ENCODE measurements around the gene ARMS2.

Gene ARMS2

GRCh38 chr10:122450353-122450990 lies 4.0 kb upstream of the ARMS2 start:
- DNase-seq (ENCODE audit: low spot score) = no peak

DNA sequence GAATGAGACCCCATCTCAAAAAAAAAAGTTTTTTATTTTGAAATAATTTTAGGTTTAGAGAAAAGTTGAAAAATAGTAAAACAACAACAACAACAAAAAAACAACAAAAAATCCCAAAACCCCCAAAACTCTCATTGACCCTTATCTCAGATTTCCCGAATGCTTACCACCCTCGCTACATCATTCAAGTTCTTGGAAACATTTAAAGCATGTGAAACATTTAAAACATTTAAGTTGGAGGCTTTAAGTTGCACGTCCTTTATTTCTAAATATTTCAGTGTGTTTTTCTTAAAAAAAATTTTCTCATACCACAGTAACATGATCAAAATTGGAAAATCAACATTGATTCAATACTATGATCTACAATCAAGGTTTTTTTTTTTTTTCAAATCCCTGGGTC lies 382 bp upstream of the ARMS2 start:
- no peak for DNase-seq (ENCODE audit: low spot score)

- no peak for DNase-seq (ENCODE audit: low spot score)
Measured at GRCh38 chr10:122455376-122456079, 1.1 kb downstream of the ARMS2 start.

- DNase-seq (ENCODE audit: low spot score) = no peak
Measured at GRCh38 chr10:122457934-122458333, 3.5 kb downstream of the ARMS2 start.

DNA sequence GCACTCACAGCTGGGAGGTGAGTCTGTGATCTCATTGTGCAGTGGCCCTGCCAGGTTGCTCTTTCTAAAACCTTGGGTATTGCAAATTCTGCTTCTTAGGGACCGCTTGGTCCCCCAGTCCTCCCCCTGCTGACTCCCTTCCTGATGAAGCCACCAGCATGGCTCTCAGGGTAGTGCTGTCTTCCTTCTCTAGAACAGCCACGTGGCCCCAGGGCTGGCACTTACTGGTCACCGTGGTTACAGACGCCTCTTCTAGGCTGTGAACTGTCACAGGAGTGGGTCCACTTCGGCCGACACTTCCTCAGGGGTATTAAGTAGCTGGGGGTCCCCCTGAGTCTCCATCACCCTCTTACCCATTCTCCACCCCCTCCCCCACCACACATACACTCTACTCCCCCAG lies 4.2 kb downstream of the ARMS2 start:
- no peak for DNase-seq (ENCODE audit: low spot score)

DNA sequence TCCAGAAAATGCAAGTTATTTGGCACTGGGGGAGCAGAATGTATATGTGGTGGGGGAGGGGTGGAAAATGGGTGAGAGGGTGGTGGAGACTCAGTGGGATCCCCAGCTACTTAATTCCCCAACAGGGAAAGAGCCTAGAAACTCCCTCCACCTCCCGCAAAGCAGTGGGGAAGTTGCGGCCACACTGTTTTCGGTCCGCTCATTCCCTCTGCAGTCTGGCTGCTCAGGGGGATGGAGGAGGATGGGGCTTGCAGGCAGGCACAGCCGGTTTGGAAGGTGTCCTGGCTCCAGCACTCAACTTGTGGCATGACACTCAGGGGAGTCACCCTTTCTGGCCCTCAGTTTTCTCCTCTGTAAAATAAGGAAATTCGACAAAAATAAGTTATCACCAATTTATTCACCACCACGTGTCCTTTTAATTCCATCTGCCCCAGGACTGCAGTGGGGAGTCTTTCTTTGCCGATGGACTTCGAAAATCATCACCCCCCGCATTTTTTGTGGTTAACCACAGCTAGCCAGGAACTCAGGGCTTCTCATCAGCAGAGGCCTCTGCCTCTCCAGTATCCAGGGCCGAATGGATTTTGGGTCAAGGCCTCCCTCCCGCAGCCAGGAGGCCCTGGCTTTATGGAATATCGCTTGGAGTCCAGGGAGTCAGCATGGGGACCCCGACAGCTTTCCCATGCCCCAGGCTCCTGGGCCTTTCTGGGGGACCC lies 5.3 kb downstream of the ARMS2 start:
- no peak for DNase-seq (ENCODE audit: low spot score)

DNA sequence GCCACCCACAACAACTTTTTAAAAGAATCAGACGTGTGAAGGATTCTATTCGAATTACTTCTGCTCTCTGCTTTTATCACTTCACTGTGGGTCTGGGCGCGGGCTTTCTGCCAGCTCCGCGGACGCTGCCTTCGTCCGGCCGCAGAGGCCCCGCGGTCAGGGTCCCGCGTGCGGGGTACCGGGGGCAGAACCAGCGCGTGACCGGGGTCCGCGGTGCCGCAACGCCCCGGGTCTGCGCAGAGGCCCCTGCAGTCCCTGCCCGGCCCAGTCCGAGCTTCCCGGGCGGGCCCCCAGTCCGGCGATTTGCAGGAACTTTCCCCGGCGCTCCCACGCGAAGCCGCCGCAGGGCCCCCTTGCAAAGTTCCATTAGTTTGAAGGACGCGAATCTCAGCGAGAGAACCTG lies 6.4 kb downstream of the ARMS2 start:
- DNase-seq (ENCODE audit: low spot score) = no peak

DNA sequence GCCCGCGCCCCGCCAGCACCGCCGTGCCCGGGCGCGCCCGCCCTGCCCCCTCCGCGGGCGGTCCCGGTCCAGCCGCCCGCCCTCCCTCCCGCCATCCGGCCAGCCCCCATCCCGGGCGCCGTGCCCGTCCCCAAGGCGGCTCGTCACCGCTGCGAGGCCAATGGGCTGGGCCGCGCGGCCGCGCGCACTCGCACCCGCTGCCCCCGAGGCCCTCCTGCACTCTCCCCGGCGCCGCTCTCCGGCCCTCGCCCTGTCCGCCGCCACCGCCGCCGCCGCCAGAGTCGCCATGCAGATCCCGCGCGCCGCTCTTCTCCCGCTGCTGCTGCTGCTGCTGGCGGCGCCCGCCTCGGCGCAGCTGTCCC lies 6.9 kb downstream of the ARMS2 start, which contains the start of gene HTRA1:
HTRA1 (plus strand) TSS at position 187 of the 362 bp plus-strand sequence; CDS start at position 287, 100 bp downstream.
- peak; percentile 86 for DNase-seq (ENCODE audit: low spot score)

- no peak for DNase-seq (ENCODE audit: low spot score)
Measured at GRCh38 chr10:122461729-122462532, 7.5 kb downstream of the ARMS2 start.

DNA sequence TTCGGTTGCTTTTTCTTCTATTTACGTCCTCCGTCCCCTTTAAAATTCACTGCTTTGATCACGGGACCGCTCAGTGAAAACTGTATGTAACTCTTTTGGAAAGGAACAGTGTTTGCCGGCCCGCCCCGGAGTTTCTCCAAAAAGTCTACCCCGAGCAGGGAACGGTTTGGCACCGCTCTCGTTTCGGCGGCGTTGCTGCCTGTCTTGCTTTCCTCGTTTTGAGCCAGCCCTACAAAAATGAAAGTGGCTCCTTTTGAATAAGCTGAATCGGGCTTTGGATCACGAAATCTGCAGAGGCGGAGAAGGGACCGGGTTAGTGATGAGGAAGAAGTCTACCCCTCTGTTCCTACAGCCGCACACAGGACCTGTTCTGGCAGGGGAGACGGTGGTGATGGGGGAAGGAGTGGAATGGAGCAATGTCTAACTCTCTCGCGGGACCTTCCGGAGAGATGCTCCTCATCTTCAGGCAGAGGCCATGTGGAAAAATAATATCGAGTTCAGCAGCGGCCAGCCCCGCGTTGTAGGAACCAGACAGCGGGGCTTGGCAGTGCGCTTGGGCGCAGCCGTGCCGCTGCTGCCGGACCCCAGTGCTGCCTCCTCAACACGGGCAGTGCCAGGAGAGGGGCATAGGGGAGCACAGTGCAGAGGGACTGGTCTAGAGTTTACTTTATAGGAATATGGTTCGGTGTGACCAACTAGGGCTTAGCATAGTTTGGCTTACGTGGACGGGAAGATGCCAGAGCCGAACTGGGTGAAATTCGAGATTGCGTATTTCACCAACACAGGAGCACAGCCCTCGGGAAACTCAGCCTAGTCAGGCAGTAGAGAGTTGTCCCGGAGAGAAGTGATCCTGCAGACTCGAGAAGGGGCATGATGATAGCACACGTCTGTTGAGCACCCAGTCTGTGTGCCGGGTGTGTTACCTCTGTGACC lies 8.3 kb downstream of the ARMS2 start:
- DNase-seq (ENCODE audit: low spot score) = peak; percentile 82

DNA sequence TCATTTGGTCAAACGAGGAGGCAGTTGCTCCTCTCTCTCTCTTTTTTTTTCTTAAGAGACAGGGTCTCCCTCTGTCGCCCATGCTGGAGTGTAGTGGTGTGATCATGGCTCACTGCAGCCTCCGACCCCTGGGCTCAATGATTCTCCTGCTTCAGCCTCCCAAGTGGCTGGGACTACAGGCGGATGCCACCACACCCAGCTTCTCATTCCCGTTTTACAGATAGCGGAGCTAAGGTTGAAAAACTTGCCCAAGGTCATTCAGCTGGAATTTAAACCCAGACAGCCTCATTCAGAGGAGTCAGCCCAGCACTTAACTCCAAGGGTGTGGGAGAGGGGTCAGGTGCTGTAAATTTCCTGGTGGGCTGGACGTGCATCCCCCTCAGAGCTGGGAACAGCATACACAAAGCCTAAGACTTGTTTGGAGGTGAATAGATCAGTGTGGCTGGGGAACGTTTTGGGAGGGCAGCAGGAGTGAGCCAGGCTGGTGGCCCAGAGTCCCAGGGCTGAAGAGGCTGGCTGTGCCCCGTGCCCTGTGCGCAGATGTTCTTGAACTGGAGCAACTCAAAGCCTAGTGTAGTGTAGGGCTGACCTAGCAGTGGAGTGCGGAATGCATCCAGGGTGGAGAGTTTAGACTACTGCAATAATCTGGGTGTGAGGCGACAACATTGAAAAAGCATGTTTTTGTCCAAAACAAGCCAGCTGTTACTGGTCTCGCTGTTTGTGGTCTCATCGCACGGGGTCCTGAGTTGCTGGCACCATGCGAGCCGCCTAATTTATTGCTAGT lies 9.2 kb downstream of the ARMS2 start:
- DNase-seq (ENCODE audit: low spot score) = peak; percentile 58

GRCh38 chr10:122464250-122464510 lies 9.7 kb downstream of the ARMS2 start:
- DNase-seq (ENCODE audit: low spot score) = no peak

DNA sequence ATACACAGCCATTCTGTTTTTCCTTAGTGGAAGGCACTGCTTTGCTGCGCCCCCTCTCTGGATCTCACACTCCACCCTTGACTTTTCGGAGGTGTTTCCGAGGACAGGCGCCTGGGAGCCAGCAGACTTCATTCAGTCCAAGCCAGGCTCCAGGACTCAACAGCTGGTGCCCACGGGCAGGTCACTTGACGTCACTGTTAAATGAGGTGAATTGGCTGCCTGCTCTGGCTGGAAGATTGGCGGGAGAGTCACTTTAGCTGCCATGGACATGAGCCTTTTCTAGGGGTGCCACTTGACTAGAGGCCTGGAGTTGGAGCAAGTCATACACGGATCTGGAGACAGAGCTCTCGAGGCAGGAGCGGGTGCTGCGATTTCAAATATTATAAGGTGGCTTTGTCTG lies 10.1 kb downstream of the ARMS2 start:
- DNase-seq (ENCODE audit: low spot score) = peak; percentile 55

DNA sequence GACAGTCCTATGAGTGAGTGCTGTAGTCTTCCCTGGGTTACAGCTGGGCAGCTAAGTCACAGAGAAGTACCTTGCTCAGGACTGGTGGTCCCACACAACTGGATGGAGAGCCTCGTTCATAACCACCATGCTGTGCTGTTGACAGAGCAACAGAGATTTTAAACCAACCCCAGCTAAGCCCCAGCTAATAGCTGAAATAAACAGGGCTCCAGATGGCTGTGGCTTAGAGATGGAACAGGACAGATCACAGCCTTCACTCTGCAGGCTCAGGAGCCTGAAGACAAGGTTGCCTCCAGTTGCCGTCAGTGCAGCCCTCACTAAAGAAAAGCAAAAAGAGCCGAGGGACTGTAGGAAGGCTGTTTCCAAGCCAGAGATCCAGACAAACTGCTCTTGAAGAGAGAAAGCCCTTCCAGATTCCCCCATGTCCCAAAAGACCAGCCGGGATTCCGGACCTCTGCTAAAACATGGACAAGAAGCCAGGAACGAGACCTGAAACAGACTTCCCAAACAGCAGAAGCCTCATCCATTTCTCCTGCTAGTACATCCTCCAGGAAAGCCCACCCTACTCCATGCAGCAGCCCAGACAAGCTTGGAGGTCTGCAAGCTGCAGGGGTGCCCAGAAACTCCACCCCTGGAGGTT lies 11.1 kb downstream of the ARMS2 start:
- peak; percentile 40 for DNase-seq (ENCODE audit: low spot score)

GRCh38 chr10:122466951-122467381 lies 12.5 kb downstream of the ARMS2 start:
- peak; percentile 64 for DNase-seq (ENCODE audit: low spot score)

DNA sequence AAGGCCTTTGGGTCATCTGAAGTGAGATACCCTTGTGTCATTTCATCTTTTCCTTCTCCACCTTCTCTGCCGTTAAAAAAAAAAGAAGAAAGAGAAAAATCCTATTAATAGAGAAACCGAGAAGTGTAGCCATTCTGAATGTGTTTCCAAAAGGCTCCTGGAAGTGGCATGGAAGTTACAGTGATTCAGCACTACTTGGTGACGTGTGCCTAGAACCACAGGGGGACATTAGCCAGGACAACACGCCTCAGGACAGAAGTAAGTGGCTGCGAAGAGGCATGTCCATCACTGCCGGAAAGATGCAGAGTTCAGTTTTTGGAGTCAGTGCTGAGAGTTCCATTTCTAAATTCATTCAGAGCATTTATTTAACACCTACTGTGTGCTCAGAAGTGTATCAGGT lies 13.2 kb downstream of the ARMS2 start:
- no peak for DNase-seq (ENCODE audit: low spot score)

DNA sequence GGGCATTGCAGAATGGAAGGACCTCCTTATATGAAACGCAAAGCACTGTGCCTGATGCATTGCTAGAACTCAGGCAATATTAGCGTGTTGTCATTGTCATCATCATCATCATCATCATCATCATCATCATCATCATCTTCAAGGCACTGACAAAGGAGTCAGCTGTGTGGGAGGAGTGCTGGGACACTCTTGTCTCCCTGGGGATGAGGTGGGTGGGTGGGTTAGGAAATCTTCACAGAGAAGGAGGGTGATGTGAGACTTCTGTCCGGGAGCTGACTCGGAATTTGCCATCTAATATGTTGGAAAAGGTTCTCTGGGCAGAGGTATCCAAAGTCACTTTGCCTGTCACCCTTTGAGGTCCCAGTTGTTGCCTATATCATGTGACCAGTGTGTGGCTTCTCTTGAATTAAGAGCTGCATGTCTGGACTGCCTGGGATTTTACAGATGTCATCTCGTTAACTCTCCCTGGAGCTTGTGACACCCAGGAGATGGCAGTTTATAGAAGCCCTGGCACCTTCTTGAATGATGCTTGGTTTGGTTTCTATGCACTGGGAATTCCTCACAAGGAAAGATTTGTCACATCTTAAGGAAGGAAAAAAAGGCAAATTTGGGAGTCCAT lies 14.0 kb downstream of the ARMS2 start:
- DNase-seq (ENCODE audit: low spot score) = peak; percentile 55

DNA sequence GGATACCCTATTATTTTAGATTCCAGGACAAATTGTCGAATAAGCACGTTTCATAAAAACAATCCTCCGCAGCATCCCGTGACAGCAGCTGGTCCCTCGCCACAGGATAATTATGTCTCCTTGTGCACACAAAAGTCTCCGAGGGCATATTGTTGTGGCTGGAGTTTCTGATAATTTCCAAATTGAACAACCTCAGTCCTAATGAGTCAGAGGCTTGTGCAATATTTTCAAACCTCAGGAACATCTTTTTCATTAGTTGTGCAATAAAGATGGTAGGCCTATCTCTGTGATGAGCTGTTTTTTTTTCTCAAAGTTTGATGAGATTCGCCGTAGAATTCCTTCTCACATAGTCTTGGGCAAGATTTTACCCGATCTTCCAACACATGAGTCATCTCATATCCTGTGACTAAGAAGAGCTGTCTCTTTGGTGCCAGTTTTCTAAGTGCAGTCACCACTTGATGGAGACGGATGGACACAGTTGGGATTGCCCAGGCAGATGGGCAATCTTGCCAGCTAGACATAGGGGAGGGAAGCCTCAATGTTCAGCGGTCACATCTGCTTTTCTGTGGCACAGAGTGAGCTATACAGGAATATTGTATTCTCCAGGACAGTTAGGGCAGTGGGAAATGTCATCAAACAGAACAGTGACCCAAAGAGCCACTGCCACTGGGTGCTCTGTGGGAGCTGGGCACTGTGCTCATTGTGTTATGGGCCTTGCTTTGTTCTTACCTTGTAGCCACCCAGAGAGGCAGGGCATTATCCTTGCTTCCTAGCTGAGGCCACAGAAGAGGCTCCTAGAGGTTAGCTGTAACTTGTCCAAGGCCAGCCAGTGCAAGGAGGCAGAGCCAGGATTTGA lies 14.7 kb downstream of the ARMS2 start:
- peak; percentile 17 for DNase-seq (ENCODE audit: low spot score)

GRCh38 chr10:122469848-122470247 lies 15.4 kb downstream of the ARMS2 start:
- no peak for DNase-seq (ENCODE audit: low spot score)

Data from left forelimb (tissue), 1 donor.